Measurements from ENCODE around the gene SPAM1. TPM values are rescaled to one million over a fixed set of nuclear protein-coding genes. Genes with fewer than 3 reads are reported as not detected.

The SPAM1 gene
- total RNA-seq, 1 donor from 2014 or later = not detected

DNA sequence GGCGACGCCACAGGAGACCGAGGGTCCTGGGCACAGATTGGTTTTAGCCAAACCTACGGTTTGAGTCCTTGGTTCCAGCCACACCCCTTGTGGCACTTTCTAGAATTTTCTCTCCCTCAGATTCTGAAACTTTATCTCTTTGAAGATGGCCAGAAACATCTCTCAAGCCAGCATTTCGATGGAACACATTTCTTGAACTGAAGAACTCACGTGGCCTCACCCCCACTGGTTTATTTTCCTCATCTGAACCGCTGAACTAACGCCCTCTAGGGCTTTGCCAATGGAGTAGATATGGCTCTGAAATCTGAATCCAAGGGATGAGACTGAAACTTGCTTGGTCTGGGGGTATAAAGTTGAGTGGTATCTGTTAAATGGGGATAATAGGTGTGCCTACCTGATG, 6.7 kb upstream of the SPAM1 start:
- no peak overlapping the region for H3K27ac Mint-ChIP-seq
- peaks cover 4% of the 10 kb centered on the region for H3K4me1 Mint-ChIP-seq

DNA sequence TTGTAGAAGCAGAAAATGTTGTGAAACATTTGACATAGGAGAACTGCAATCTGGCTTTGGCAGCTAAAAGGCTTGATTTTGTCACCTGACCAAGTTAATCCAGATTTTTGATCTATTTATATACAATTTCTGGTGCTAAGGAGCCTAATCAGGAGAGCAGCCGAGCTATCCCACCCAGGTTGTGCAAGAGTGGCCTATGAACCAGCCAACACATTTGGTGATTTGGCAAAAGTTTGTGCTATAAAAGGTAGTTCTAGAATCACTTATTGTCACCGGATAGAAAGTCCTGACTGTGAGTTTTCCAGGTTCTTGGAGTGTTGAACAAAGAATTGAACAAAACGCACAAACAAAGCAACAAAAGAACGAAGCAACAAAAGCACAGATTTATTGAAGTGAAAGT, 1.4 kb upstream of the SPAM1 start:
- Mint-ChIP-seq H3K4me3 (no peak overlapping the region), H3K4me1 (peaks cover 6% of the 10 kb centered on the region)
- TF ChIP-seq, protein P1, sequence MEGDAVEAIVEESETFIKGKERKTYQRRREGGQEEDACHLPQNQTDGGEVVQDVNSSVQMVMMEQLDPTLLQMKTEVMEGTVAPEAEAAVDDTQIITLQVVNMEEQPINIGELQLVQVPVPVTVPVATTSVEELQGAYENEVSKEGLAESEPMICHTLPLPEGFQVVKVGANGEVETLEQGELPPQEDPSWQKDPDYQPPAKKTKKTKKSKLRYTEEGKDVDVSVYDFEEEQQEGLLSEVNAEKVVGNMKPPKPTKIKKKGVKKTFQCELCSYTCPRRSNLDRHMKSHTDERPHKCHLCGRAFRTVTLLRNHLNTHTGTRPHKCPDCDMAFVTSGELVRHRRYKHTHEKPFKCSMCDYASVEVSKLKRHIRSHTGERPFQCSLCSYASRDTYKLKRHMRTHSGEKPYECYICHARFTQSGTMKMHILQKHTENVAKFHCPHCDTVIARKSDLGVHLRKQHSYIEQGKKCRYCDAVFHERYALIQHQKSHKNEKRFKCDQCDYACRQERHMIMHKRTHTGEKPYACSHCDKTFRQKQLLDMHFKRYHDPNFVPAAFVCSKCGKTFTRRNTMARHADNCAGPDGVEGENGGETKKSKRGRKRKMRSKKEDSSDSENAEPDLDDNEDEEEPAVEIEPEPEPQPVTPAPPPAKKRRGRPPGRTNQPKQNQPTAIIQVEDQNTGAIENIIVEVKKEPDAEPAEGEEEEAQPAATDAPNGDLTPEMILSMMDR (IDR thresholded peaks at IDR 0.05; ENCODE audit: unreplicated experiment) = no peak

More for the DNA sequence above, 6.7 kb upstream of the SPAM1 start:
- H3K27me3 Mint-ChIP-seq (ENCODE audit: low read depth) = no peaks in the 10 kb centered on the region
- peaks cover 1% of the 10 kb centered on the region for H3K9me3 Mint-ChIP-seq
- no peak for DNase-seq (ENCODE audit: low spot score in 2 of 2, unreplicated experiment in 2 of 2)
- TF ChIP-seq, protein P1 (IDR thresholded peaks at IDR 0.05; ENCODE audit: unreplicated experiment) = no peak
- H3K4me3 Mint-ChIP-seq = no peak overlapping the region
- H3K36me3 Mint-ChIP-seq = no peaks in the 10 kb centered on the region

DNA sequence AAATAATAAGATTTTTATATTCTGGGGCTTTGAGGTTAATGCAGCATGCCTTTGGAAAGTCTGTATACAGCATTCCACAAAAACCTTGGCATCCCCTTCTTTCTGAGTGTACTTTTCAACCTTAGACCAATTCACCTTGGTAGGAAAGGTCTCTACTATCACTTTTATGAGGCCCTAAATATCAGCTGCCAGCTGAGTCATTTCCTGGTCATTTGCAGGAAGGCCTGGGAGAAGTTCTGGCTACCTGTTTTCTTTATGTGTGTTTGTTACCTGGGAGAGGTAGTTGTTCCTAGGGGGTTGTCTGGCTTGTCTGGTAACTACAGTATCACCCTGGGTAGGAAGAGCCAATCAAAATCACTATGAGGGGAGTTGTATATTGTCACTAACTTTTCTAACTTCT, 4.1 kb downstream of the SPAM1 start:
- Mint-ChIP-seq H3K9me3 (peaks cover 8% of the 10 kb centered on the region), H3K27me3 (ENCODE audit: low read depth) (no peaks in the 10 kb centered on the region), H3K27ac (no peak overlapping the region), H3K4me3 (no peak overlapping the region), H3K36me3 (no peaks in the 10 kb centered on the region), H3K4me1 (peaks cover 4% of the 10 kb centered on the region)
- TF ChIP-seq, protein P1 (IDR thresholded peaks at IDR 0.05; ENCODE audit: unreplicated experiment) = no peak
- no peak for DNase-seq (ENCODE audit: low spot score in 2 of 2, unreplicated experiment in 2 of 2)

More for the DNA sequence above, 1.4 kb upstream of the SPAM1 start:
- Mint-ChIP-seq H3K36me3 (no peaks in the 10 kb centered on the region), H3K27me3 (ENCODE audit: low read depth) (no peaks in the 10 kb centered on the region), H3K9me3 (peaks cover 6% of the 10 kb centered on the region), H3K27ac (no peak overlapping the region)
- no peak for DNase-seq (ENCODE audit: low spot score in 2 of 2, unreplicated experiment in 2 of 2)

DNA sequence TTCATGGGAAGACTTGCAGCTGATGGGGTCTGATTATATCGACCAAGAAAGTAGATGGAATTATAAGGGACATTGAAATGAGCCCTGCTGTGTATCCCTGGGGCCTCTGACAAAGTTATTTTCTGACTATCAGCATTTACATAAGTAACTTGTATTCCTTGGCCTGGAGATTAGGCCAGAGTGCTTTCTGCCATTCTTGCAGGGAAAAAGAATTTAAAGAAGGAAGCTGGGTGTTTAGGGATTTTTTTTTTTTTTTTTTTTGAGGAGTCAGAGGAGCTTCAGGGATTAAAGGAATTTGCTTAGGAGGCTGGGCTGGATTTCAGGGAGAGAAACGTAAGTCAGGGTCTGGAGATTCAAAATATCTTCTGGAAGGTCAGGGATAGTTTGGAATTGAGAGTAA, 4.6 kb downstream of the SPAM1 start:
- H3K27ac Mint-ChIP-seq = no peak overlapping the region
- peaks cover 14% of the 10 kb centered on the region for H3K9me3 Mint-ChIP-seq
- H3K4me3 Mint-ChIP-seq = no peak overlapping the region
- TF ChIP-seq, protein P1 (IDR thresholded peaks at IDR 0.05; ENCODE audit: unreplicated experiment) = no peak
- no peaks in the 10 kb centered on the region for H3K27me3 Mint-ChIP-seq (ENCODE audit: low read depth)
- no peak for DNase-seq (ENCODE audit: low spot score in 2 of 2, unreplicated experiment in 2 of 2)
- peaks cover 4% of the 10 kb centered on the region for H3K4me1 Mint-ChIP-seq
- no peaks in the 10 kb centered on the region for H3K36me3 Mint-ChIP-seq

DNA sequence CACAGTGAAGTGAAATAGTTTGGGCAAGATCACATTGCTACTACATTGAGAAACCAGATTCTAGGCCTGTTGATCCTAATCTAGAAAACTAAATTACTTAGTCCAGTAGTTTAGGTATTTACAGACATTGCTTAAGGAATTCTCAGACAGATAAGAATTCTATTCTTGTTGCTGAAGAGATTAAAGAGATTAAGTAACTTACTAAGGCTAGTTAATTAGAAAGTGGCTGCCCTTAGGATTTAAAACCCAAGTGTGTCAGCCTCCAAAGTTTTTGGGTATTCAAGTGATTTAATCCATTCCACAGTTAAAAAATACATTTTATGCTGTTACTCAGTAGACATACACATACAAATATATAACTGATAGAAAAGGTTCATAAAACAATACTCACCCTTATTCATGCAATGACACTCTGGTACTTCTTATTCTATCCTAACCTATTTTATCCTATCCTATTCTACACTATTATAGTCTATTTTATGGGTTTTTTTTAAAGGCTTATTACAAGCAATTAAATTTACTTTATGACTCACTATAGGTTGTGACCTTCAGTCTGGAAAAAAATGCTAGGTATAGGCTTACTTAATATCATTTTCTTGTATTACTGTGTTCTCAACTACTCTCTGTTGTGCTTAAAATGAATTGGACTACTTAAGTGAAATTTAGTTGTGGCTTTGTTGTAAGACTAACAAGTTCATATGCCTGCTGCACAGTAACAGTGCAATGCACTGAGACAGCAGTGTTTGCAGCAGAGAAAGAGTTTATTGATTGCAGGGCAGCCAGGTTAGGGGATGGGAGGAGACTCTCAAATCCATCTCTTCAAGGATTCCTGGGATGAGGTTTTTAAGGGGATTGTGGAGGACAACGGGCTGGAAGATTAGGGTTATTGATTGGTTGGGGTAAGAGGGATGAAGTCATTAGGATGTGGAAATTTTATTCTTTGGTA, 10.7 kb downstream of the SPAM1 start:
- H3K27me3 Mint-ChIP-seq (ENCODE audit: low read depth) = no peaks in the 10 kb centered on the region
- H3K36me3 Mint-ChIP-seq = no peaks in the 10 kb centered on the region
- DNase-seq (ENCODE audit: low spot score in 2 of 2, unreplicated experiment in 2 of 2) = no peak
- peaks cover 31% of the 10 kb centered on the region for H3K9me3 Mint-ChIP-seq
- TF ChIP-seq, protein P1 (IDR thresholded peaks at IDR 0.05; ENCODE audit: unreplicated experiment) = no peak
- no peak overlapping the region for H3K4me3 Mint-ChIP-seq
- no peaks in the 10 kb centered on the region for H3K4me1 Mint-ChIP-seq
- no peak overlapping the region for H3K27ac Mint-ChIP-seq

All from mesothelial cell of epicardium (in vitro differentiated cells).